Neural cell (in vitro differentiated cells): ENCODE data around the gene FBXL17. TPM values are rescaled to one million over a fixed set of nuclear protein-coding genes. Genes with fewer than 3 reads are reported as not detected.

Source experiments
- H2AFZ ChIP-seq: fragments of 200-600, 300-800 bp; sonication (generic), shearing (Covaris generic); 2 replicates; pipeline ENCODE4 v1.6.0; 2014; ENCODE audit warnings: low read depth, mild to moderate bottlenecking, antibody characterized with exemption, low read length, moderate library complexity
- H3F3A ChIP-seq: fragments of 200-600 bp; shearing (Covaris generic); 2 replicates; pipeline ENCODE4 v1.6.1; 2016; ENCODE audit warnings: mild to moderate bottlenecking, moderate library complexity, mixed read lengths, antibody characterized with exemption, low read length; ENCODE audit not compliant: insufficient read depth, poor library complexity, severe bottlenecking
- H3K27ac ChIP-seq: fragments of 200-600, 300-800 bp; sonication (generic), shearing (Covaris generic); 2 replicates; pipeline ENCODE4 v1.5.1; 2014; ENCODE audit warnings: mild to moderate bottlenecking, low read length, moderate library complexity
- H3K27me3 ChIP-seq: fragments of 300-800, 200-600 bp; sonication (generic), shearing (Covaris generic); 2 replicates; pipeline ENCODE4 v1.6.0; 2014; ENCODE audit warnings: mild to moderate bottlenecking, low read depth, low read length, moderate library complexity; ENCODE audit not compliant: insufficient read depth
- H3K36me3 ChIP-seq: fragments of 300-800, 200-600 bp; sonication (generic), shearing (Covaris generic); 2 replicates; pipeline ENCODE4 v1.5.1; 2014; ENCODE audit warnings: mild to moderate bottlenecking, antibody characterized with exemption, low read length, moderate library complexity; ENCODE audit not compliant: insufficient read depth
- H3K4me2 ChIP-seq: fragments of 300-800, 200-600 bp; sonication (generic), shearing (Covaris generic); 2 replicates; pipeline ENCODE4 v1.6.0; 2014; ENCODE audit warnings: mild to moderate bottlenecking, low read length
- H3K4me3 ChIP-seq: fragments of 300-800, 200-600 bp; sonication (generic), shearing (Covaris generic); 2 replicates; pipeline ENCODE4 v1.5.1; 2014; ENCODE audit warnings: mild to moderate bottlenecking, low read length, moderate library complexity
- H3K79me2 ChIP-seq: fragments of 200-600 bp; shearing (Covaris generic); replicated peaks from 2 replicates; pipeline ENCODE4 v1.6.0; 2014; ENCODE audit warnings: mild to moderate bottlenecking, low read length, moderate library complexity; ENCODE audit not compliant: insufficient read depth
- H3K9ac ChIP-seq: fragments of 300-800, 200-600 bp; sonication (generic), shearing (Covaris generic); 2 replicates; pipeline ENCODE4 v1.6.1; 2016; ENCODE audit warnings: mild to moderate bottlenecking, low read length, mixed read lengths
- H3K9me2 ChIP-seq: fragments of 200-600 bp; shearing (Covaris generic); 2 replicates; pipeline ENCODE4 v1.6.1; 2016; ENCODE audit warnings: mild to moderate bottlenecking, low read length, mixed read lengths; ENCODE audit not compliant: insufficient read depth
- H3K9me3 ChIP-seq: fragments of 200-600, 300-800 bp; sonication (generic), shearing (Covaris generic); 2 replicates; pipeline ENCODE4 v1.6.1; 2016; ENCODE audit warnings: mild to moderate bottlenecking, mixed run types, low read length, moderate library complexity, mixed read lengths
- H4K20me1 ChIP-seq: fragments of 200-600 bp; shearing (Covaris generic); 2 replicates; pipeline ENCODE4 v1.6.1; 2016; ENCODE audit warnings: mild to moderate bottlenecking, mixed run types; ENCODE audit not compliant: insufficient read depth
- EP300 ChIP-seq: fragments of 450-650 bp; conservative IDR thresholded peaks from 2 replicates; pipeline ENCODE4 v1.6.1; 2014; ENCODE audit warnings: antibody characterized with exemption, mild to moderate bottlenecking, moderate library complexity; ENCODE audit not compliant: poor library complexity, severe bottlenecking
- EZH2 ChIP-seq: fragments of 200-600, 300-800 bp; shearing (Covaris generic), sonication (generic); IDR thresholded peaks from 2 replicates; pipeline ENCODE4 v1.6.1; 2014; ENCODE audit warnings: antibody characterized with exemption, low read length, borderline replicate concordance, mild to moderate bottlenecking; ENCODE audit not compliant: insufficient read depth, poor library complexity, severe bottlenecking
- MXI1 ChIP-seq: fragments of 450-650 bp; conservative IDR thresholded peaks from 2 replicates; pipeline ENCODE4 v1.6.1; 2014; ENCODE audit warnings: antibody characterized with exemption, mild to moderate bottlenecking; ENCODE audit not compliant: poor library complexity, severe bottlenecking
- POLR2AphosphoS5 ChIP-seq: IDR thresholded peaks from 2 replicates; pipeline ENCODE4 v1.6.1; 2012
- RAD21 ChIP-seq: fragments of 450-650 bp; conservative IDR thresholded peaks from 2 replicates; pipeline ENCODE4 v1.6.1; 2014; ENCODE audit warnings: antibody characterized with exemption, mild to moderate bottlenecking, moderate library complexity
- SMC3 ChIP-seq: fragments of 450-650 bp; conservative IDR thresholded peaks from 2 replicates; pipeline ENCODE4 v1.6.1; 2014; ENCODE audit warnings: antibody characterized with exemption, mild to moderate bottlenecking, moderate library complexity; ENCODE audit not compliant: poor library complexity
- TAF1 ChIP-seq: IDR thresholded peaks from 2 replicates; pipeline ENCODE4 v1.6.1; 2012; ENCODE audit warnings: low read depth
- polyA plus RNA-seq: library from polyadenylated mRNA; depleted of rRNA; stranded (reverse); fragments of >200 nt; gene quantifications from 2 replicates; pipeline ENCODE4 v1.2.3, GENCODE V29; 2014
- TF ChIP-seq, protein P1 (sequence below): fragments of 450-650 bp; IDR thresholded peaks from 2 replicates; pipeline ENCODE4 v1.5.1; 2014; ENCODE audit warnings: antibody characterized with exemption, mild to moderate bottlenecking, moderate library complexity; ENCODE audit not compliant: poor library complexity, severe bottlenecking
- TF ChIP-seq, protein P2 (sequence below): IDR thresholded peaks from 2 replicates; pipeline ENCODE4 v1.6.1; 2012; ENCODE audit warnings: borderline replicate concordance

Gene FBXL17
- polyA plus RNA-seq, 1 donor from 2014 or later, result 19.6 TPM

DNA sequence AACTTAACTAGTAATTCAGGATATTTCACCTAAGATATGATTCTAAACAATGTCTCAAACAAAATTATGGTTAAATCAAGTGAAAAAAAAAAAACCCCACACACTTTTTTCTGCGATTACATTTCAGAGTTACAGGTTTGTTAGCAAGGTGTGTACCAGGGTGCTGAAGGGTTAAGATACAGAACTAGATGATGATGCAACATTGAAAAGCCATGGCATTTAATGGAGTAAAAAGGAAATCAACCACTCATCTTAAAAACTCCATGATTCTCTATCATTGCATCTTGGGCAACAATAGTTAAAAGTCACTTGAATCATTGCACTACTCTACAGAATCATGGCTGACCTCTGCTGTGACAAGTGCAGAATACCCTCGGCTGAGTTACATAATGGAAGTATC lies 440.9 kb downstream of the FBXL17 start:
- Histone ChIP-seq H4K20me1 (no peaks in the 10 kb centered on the region), H3F3A (no peaks in the 10 kb centered on the region), H3K27me3 (no peaks in the 10 kb centered on the region), H3K9ac (no peak overlapping the region), H3K27ac (no peak overlapping the region), H3K9me3 (no peaks in the 10 kb centered on the region), H3K4me3 (no peak overlapping the region), H3K9me2 (no peaks in the 10 kb centered on the region), H2AFZ (no peak overlapping the region), H3K4me2 (no peak overlapping the region), H3K79me2 (no peaks in the 10 kb centered on the region), H3K36me3 (no peaks in the 10 kb centered on the region)
- no peak for TF ChIP-seq POLR2AphosphoS5
- TF ChIP-seq, protein P1, sequence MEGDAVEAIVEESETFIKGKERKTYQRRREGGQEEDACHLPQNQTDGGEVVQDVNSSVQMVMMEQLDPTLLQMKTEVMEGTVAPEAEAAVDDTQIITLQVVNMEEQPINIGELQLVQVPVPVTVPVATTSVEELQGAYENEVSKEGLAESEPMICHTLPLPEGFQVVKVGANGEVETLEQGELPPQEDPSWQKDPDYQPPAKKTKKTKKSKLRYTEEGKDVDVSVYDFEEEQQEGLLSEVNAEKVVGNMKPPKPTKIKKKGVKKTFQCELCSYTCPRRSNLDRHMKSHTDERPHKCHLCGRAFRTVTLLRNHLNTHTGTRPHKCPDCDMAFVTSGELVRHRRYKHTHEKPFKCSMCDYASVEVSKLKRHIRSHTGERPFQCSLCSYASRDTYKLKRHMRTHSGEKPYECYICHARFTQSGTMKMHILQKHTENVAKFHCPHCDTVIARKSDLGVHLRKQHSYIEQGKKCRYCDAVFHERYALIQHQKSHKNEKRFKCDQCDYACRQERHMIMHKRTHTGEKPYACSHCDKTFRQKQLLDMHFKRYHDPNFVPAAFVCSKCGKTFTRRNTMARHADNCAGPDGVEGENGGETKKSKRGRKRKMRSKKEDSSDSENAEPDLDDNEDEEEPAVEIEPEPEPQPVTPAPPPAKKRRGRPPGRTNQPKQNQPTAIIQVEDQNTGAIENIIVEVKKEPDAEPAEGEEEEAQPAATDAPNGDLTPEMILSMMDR, result no peak
- TF ChIP-seq MXI1, result no peak
- no peak for TF ChIP-seq EZH2
- TF ChIP-seq RAD21, result no peak
- TF ChIP-seq, protein P2, sequence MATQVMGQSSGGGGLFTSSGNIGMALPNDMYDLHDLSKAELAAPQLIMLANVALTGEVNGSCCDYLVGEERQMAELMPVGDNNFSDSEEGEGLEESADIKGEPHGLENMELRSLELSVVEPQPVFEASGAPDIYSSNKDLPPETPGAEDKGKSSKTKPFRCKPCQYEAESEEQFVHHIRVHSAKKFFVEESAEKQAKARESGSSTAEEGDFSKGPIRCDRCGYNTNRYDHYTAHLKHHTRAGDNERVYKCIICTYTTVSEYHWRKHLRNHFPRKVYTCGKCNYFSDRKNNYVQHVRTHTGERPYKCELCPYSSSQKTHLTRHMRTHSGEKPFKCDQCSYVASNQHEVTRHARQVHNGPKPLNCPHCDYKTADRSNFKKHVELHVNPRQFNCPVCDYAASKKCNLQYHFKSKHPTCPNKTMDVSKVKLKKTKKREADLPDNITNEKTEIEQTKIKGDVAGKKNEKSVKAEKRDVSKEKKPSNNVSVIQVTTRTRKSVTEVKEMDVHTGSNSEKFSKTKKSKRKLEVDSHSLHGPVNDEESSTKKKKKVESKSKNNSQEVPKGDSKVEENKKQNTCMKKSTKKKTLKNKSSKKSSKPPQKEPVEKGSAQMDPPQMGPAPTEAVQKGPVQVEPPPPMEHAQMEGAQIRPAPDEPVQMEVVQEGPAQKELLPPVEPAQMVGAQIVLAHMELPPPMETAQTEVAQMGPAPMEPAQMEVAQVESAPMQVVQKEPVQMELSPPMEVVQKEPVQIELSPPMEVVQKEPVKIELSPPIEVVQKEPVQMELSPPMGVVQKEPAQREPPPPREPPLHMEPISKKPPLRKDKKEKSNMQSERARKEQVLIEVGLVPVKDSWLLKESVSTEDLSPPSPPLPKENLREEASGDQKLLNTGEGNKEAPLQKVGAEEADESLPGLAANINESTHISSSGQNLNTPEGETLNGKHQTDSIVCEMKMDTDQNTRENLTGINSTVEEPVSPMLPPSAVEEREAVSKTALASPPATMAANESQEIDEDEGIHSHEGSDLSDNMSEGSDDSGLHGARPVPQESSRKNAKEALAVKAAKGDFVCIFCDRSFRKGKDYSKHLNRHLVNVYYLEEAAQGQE, result no peak
- no peak for TF ChIP-seq EP300
- TF ChIP-seq SMC3, result no peak

DNA sequence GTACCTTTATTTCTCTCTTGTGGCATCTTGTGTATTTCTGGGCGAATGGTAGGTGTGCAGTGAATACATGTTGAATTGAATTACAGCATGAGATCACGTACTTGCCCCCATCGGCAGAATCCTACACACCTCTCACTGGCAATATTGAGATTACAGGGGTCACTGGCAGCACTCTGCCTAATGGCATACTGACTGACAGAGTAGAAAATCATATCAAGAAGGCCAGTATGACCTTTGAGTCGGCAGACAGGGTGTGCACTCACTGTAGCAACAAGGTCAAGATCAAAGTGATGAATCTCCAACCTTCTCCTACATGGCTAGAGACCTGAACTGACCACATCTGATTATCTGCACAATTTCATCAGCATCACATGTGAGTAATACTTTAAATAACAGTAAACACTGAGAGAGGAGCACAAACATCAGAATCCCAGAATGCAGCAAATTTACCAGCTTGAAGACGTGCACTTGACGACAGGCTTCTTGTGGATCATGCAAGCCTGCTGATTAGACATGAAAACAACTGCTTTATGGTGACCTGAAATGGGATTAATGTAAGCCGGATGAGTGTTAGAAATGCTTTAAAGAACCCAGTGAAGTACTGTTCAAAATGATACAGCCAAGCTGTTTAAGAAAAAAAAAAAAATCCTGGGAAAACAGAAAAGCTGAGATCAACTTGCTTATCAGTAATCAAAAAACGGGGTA lies 444.1 kb downstream of the FBXL17 start:
- Histone ChIP-seq H3F3A (no peaks in the 10 kb centered on the region), H4K20me1 (no peaks in the 10 kb centered on the region), H3K9me2 (no peaks in the 10 kb centered on the region), H3K79me2 (no peaks in the 10 kb centered on the region), H2AFZ (no peak overlapping the region), H3K27ac (peak overlapping the region; percentile 84), H3K9ac (peak overlapping the region; percentile 43), H3K4me3 (peak overlapping the region; percentile 35), H3K9me3 (no peaks in the 10 kb centered on the region), H3K4me2 (peak overlapping the region; percentile 43), H3K36me3 (no peaks in the 10 kb centered on the region), H3K27me3 (no peaks in the 10 kb centered on the region)
- TF ChIP-seq SMC3, result no peak
- TF ChIP-seq, protein P2, result no peak
- TF ChIP-seq RAD21, result no peak
- no peak for TF ChIP-seq POLR2AphosphoS5
- TF ChIP-seq EZH2, result no peak
- TF ChIP-seq TAF1, result no peak
- no peak for TF ChIP-seq MXI1
- TF ChIP-seq EP300, result no peak
- TF ChIP-seq, protein P1, result no peak
